A549 (cell line): Measurements from ENCODE around the gene SORT1.

Experiments
- POLR2A ChIP-seq: IDR thresholded peaks from 2 replicates; pipeline ENCODE4 v1.6.1; 2012; ENCODE audit warnings: mild to moderate bottlenecking, low read length
- TF ChIP-seq, protein P1 (sequence below): fragments of >200 bp; sonication (Bioruptor Twin); formaldehyde crosslinking; IDR thresholded peaks from 3 replicates; pipeline ENCODE4 v1.5.1; 2016

DNA sequence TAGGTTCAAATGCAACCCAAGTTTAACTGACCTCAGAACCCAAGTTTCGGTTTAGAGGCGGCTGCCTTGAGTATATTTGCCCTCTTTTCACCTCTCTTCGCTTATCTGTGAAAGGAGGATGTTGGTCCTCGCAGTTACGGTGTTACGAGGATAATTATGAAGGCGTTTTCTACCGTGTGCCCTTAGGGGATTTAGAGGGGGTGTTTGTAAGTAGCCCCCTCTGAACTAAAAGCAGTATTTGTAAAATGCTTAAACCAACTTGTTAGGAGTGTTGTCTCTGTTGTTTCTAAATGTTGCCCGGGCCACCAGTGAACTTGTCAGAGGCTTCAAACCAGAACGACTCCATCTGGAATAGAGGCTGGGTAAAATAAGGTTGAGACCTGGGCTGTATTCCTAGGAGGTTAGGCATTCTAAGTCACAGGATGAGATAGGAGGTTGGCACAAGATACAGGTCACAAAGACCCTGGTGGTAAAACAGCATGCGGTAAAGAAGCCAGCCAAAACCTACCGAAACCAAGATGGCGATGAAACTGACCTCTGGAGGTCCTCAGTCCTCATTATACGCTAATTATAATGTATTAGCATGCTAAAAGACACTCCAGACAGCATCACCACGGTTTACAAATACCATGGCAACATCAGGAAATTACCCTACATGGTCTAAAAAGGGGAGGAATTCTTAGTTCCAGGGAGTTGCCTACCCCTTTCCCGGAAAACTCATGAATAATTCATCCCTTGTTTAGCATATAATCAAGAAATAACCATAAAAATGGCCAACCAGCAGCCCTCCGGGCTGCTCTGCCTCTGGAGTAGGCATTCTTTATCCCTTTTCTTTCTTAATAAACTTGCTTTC lies 113.7 kb downstream of the SORT1 start:
- no peak for TF ChIP-seq POLR2A
- TF ChIP-seq, protein P1, sequence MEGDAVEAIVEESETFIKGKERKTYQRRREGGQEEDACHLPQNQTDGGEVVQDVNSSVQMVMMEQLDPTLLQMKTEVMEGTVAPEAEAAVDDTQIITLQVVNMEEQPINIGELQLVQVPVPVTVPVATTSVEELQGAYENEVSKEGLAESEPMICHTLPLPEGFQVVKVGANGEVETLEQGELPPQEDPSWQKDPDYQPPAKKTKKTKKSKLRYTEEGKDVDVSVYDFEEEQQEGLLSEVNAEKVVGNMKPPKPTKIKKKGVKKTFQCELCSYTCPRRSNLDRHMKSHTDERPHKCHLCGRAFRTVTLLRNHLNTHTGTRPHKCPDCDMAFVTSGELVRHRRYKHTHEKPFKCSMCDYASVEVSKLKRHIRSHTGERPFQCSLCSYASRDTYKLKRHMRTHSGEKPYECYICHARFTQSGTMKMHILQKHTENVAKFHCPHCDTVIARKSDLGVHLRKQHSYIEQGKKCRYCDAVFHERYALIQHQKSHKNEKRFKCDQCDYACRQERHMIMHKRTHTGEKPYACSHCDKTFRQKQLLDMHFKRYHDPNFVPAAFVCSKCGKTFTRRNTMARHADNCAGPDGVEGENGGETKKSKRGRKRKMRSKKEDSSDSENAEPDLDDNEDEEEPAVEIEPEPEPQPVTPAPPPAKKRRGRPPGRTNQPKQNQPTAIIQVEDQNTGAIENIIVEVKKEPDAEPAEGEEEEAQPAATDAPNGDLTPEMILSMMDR, result no peak
